SH-SY5Y (cell line): ENCODE results near the gene CPLX1.

Experiments used
- GATA2 ChIP-seq: IDR thresholded peaks from 2 replicates; pipeline ENCODE4 v1.6.1; 2011; ENCODE audit warnings: mild to moderate bottlenecking, low read depth, low read length
- GATA3 ChIP-seq: IDR thresholded peaks from 2 replicates; pipeline ENCODE4 v1.6.1; 2011; ENCODE audit warnings: low read depth, mild to moderate bottlenecking, low read length, moderate library complexity

GRCh38 chr4:848307-848691 is 22.4 kb upstream of the CPLX1 start:
- no peak for TF ChIP-seq GATA3
- TF ChIP-seq GATA2, result no peak
